ENCODE data around the gene IDH1.
"Not testable (repeated sequence)": the region's sequence is repeated elsewhere in the genome, so short reads cannot be mapped to it uniquely, and the experiment has no call there.

IDH1 gene

DNA sequence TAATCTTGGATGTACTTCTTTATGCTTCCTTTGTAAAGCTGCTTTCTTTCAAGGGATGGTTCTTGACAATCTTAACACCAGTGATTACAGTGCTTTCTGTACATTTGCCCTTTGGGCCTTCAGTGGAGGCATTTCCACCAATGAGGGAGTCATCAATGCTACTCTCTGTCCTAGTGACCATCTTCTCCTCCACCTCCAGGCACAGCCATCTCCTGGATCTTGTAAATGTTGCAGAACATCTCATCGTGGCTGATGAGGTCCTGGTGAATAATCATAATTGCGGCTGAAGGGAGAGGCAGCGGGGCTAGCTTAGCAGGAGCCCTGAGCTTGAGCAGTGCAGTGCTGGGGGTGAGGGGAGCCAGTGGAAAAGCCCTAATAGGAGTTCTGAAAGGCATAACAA is 32.5 kb downstream of the IDH1 start:
- in situ Hi-C loops (cut with HindIII; ENCODE audit: low sequenced_read_pairs): no loop called here

GRCh38 chr2:208221873-208222272 is 33.0 kb downstream of the IDH1 start:
- in situ Hi-C loops (cut with HindIII; ENCODE audit: low sequenced_read_pairs): not testable (repeated sequence)

DNA sequence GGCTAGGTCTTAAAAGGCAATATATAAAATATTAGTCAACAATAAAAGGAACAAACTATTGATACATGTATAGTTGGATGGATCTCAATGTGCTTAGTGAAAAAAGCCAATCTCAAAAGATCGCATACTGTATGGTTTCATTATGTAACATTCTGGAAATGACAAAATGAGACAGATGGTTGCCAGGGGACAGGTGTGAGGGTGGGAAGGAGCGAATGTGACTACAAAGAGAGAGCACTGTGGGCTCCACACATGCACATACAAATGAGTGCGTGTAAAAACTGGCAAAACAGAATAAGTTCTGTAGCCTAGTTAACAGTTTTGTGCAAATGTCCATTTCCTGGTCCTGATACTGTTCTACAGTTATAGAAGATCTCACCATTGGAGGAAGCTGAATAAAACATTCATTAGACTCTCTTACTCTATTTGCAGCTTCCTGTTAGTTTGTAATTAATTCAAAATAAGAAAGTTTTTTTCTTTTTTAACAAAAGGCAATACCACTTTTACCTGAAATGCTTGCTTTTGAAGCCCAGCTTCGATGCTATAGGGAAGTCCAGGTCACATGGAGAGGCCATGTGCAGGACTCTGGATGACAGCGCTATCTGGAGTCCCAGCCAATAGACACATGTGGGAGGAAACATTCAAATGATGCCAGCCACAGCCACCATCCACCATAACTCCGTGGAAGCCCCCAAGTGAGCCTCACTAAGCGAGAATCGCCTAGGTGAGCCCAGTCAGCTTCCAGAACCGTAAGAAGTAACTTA is 44.0 kb downstream of the IDH1 start:
- in situ Hi-C loops (cut with HindIII; ENCODE audit: low sequenced_read_pairs): no loop called here

GRCh38 chr2:208208335-208209085 is 46.4 kb downstream of the IDH1 start:
- in situ Hi-C loops (cut with HindIII; ENCODE audit: low sequenced_read_pairs): no loop called here

DNA sequence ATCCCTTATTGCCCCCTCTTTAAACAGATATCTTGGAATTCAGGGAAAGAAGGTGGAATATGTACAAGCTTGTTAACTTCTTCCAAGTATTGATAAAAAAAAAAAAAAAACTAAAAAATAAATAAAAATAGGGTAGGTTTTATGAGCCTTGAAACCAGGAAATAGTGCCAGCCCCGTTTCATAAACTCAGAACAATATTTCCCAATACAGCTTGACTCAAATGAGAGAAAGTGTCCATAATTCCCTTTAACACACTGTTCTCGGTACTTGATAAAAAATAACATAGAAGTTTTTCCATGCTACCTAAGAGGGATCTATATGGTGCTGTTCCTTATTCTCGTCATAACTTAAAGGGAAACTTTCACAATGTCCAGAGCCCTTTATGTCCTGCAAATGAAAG is 47.1 kb downstream of the IDH1 start:
- in situ Hi-C loops (cut with HindIII; ENCODE audit: low sequenced_read_pairs): no loop called here

DNA sequence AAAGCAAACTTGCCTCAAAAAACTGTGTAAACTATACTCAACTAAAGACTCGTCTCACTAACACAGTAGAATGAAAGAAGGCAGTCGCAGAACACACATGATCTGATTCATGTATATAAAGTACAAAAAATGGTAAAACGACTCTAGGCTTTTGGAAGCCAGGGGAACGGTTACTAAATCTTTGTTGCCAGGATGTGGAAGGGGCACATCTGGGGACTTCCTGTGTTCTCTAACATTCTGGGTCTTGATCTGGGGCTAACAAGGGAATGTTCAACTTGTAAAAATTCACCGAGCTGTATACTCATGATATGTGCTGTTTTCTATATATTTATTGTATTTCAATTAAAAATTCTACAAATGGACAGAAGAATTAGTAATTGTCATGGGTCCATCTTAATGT is 50.7 kb downstream of the IDH1 start:
- in situ Hi-C loops (cut with HindIII; ENCODE audit: low sequenced_read_pairs): no loop called here

GRCh38 chr2:208195531-208195930 is 59.3 kb downstream of the IDH1 start:
- in situ Hi-C loops (cut with HindIII; ENCODE audit: low sequenced_read_pairs): no loop called here

DNA sequence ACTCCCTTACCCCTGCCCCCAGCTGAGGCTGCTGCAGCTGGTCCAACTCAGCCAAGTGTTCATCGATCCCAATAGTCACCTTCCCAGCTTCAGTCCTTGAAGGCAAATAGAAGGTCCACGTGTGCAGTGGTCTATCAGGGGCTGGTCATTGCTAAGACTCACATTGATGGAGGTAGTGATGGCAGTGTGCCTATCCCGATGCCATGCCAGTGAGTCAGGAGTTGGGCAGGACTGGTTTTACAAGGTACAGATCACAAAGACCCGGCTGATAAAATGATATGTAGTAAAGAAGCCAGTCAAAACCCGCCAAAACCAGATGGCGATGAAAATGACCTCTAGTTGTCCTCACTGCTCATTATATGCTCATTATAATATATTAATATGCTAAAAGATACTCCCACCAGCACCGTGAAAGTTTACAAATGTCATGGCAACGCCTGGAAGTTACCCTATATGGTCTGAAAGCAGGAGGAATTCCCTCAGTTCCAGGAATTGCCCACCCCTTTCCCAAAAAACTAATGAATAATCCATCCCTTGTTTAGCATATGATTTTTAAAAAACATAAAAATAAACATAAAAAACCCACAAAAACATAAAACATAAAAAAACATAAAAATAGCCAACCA is 62.1 kb downstream of the IDH1 start:
- in situ Hi-C loops (cut with HindIII; ENCODE audit: low sequenced_read_pairs): no loop called here

DNA sequence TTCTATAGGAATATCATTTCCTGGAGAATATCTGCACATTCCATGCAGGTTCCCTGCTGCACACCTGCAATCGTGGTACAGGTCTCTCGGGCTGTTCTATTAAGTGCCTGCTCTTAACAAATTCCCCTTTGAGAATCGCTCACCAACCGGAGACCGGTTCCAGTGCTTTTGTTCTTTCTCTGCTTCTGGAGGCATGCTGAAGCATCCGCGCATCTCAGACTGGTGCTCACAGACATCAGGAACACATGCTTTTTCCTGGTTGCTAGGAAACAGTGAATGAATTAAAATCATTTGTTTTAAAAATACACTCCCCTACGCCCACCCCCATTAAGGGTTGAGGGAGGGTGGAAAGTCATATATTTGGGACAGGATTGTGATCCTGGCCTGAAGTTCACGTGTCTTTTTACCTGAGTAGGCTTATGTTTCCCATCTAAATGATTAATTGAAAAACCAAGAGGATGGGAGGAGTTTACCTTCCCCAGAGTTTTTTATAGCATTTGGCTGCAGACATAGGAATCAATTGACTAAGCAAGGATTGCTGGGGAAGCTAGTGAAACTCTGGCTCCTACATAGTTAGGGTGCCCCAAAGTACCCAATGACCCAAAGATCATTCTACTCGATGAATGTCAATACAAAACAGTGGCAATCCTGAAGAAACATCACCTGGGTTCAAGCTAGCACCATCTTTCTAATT is 64.9 kb downstream of the IDH1 start, which contains the start of gene C2orf80:
TSS of gene C2orf80 (minus strand) at position 221 of the 694 bp plus-strand sequence. CDS start 3,044 bp downstream, outside the sequence.
- in situ Hi-C loops (cut with HindIII; ENCODE audit: low sequenced_read_pairs): no loop called here

- in situ Hi-C loops (cut with HindIII; ENCODE audit: low sequenced_read_pairs): no loop called here
Measured at GRCh38 chr2:208189069-208189809, 65.6 kb downstream of the IDH1 start.

- in situ Hi-C loops (cut with HindIII; ENCODE audit: low sequenced_read_pairs): no loop called here
Measured at GRCh38 chr2:208186893-208187292, 68.0 kb downstream of the IDH1 start.

DNA sequence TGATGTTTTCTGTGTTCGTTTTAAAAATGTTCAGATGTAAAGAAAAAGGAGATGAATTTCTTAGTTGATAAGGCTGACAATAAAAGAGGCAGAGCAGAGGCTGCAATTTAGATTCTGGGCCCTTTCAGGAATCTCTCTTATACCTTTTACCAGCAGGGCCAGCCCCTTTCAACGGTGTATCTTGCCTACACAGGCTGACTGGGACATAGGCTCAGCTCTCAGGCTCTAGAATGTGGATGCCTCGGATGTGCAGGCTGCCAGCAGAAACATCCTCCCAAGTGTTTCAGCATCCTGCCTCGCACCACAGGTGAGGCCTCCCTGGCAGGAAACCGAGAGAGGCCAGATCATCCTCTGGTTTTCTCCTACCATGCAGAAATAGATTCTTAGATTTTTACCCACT is 68.4 kb downstream of the IDH1 start:
- in situ Hi-C loops (cut with HindIII; ENCODE audit: low sequenced_read_pairs): no loop called here
